WTC11 (cell line): ENCODE data around the gene MCUB. TPM values are rescaled to one million over a fixed set of nuclear protein-coding genes. Genes with fewer than 3 reads are reported as not detected.
A peak's percentile ranks its signal among the peaks of the same experiment; 100 is the strongest.
"Not testable (repeated sequence)": the region's sequence is repeated elsewhere in the genome, so short reads cannot be mapped to it uniquely, and the experiment has no call there.

Experiments
- ATAC-seq: fragments of 200-7000 bp; cut with Tn5 transposase; 2 replicates; pipeline ENCODE4 v1.10.0; 2021; ENCODE audit warnings: mild to moderate bottlenecking, moderate library complexity
- CTCF ChIA-PET: fragments of 300-600 bp; sonication (Branson Sonifier 250); formaldehyde crosslinking; loops from one replicate; lab custom pipeline; 2021; ENCODE audit warnings: antibody characterized with exemption; lab: Charles Lee
- POLR2A ChIA-PET: fragments of 350-600 bp; sonication (Branson Sonifier 250); formaldehyde crosslinking; loops from one replicate; lab custom pipeline; 2021; ENCODE audit warnings: antibody characterized with exemption; lab: Charles Lee
- DNase-seq: peaks from one replicate; pipeline ENCODE4 v3.0.0; 2021; ENCODE audit warnings: low spot score
- H3K27ac Mint-ChIP-seq: 2 replicates; pipeline ENCODE4 v1.8.0; 2021; ENCODE audit warnings: mixed read lengths
- H3K27me3 Mint-ChIP-seq: 2 replicates; pipeline ENCODE4 v1.8.0; 2021; ENCODE audit warnings: low read depth, mild to moderate bottlenecking, moderate library complexity, mixed read lengths
- H3K36me3 Mint-ChIP-seq: 2 replicates; pipeline ENCODE4 v1.8.0; 2021; ENCODE audit warnings: mixed read lengths
- H3K4me1 Mint-ChIP-seq: 2 replicates; pipeline ENCODE4 v1.8.0; 2022; ENCODE audit warnings: mixed read lengths
- H3K4me3 Mint-ChIP-seq: 2 replicates; pipeline ENCODE4 v1.8.0; 2021; ENCODE audit warnings: mild to moderate bottlenecking, moderate library complexity, mixed read lengths
- H3K9me3 Mint-ChIP-seq: 2 replicates; pipeline ENCODE4 v1.8.0; 2021; ENCODE audit warnings: mixed read lengths
- CREM ChIP-seq: sonication (generic); formaldehyde crosslinking; IDR thresholded peaks from 2 replicates; pipeline ENCODE4 v1.8.1; 2022; ENCODE audit warnings: mild to moderate bottlenecking, missing genetic modification reagents, moderate library complexity
- ELF4 ChIP-seq: sonication (generic); formaldehyde crosslinking; IDR thresholded peaks from 2 replicates; pipeline ENCODE4 v1.8.1; 2022; ENCODE audit warnings: low read depth, mild to moderate bottlenecking, moderate library complexity, missing genetic modification reagents
- ESRRA ChIP-seq: sonication (generic); formaldehyde crosslinking; IDR thresholded peaks from 2 replicates; pipeline ENCODE4 v1.8.1; 2022; ENCODE audit warnings: mild to moderate bottlenecking, missing genetic modification reagents, borderline replicate concordance
- FOXP1 ChIP-seq: sonication (generic); formaldehyde crosslinking; IDR thresholded peaks from 2 replicates; pipeline ENCODE4 v1.8.0; 2022; ENCODE audit warnings: missing genetic modification reagents, mild to moderate bottlenecking, moderate library complexity, borderline replicate concordance
- FOXP4 ChIP-seq: sonication (generic); formaldehyde crosslinking; IDR thresholded peaks from 2 replicates; pipeline ENCODE4 v1.8.0; 2022; ENCODE audit warnings: mild to moderate bottlenecking, missing genetic modification reagents
- HMGA2 ChIP-seq: fragments of 250-450 bp; sonication (Bioruptor Pico); IDR thresholded peaks from 2 replicates; pipeline ENCODE4 v1.4.0; 2021; ENCODE audit warnings: mild to moderate bottlenecking, moderate library complexity
- JAZF1 ChIP-seq: fragments of 250-450 bp; sonication (Bioruptor Pico); IDR thresholded peaks from 2 replicates; pipeline ENCODE4 v1.9.0; 2021; ENCODE audit warnings: moderate library complexity, mild to moderate bottlenecking, inconsistent platforms
- NFE2L1 ChIP-seq: sonication (generic); formaldehyde crosslinking; IDR thresholded peaks from 2 replicates; pipeline ENCODE4 v1.8.1; 2023; ENCODE audit warnings: missing genetic modification reagents
- NR2C2 ChIP-seq: sonication (generic); formaldehyde crosslinking; IDR thresholded peaks from 2 replicates; pipeline ENCODE4 v1.8.0; 2022; ENCODE audit warnings: mild to moderate bottlenecking, missing genetic modification reagents
- ZNF219 ChIP-seq: sonication (generic); formaldehyde crosslinking; IDR thresholded peaks from 2 replicates; pipeline ENCODE4 v1.8.0; 2023; ENCODE audit warnings: missing genetic modification reagents, mild to moderate bottlenecking, borderline replicate concordance
- ZNF396 ChIP-seq: fragments of 250-450 bp; sonication (Bioruptor Pico); IDR thresholded peaks from 2 replicates; pipeline ENCODE4 v1.8.0; 2021; ENCODE audit warnings: mild to moderate bottlenecking, moderate library complexity, borderline replicate concordance
- ZNF423 ChIP-seq: fragments of 250-450 bp; sonication (Bioruptor Pico); IDR thresholded peaks from 2 replicates; pipeline ENCODE4 v2.1.2; 2022; ENCODE audit warnings: mild to moderate bottlenecking, moderate library complexity
- total RNA-seq: library from RNA; stranded (reverse); gene quantifications from 3 replicates; pipeline ENCODE4 v1.2.3, GENCODE V29; 2021
- TF ChIP-seq, protein P1 (sequence below): fragments of 250-450 bp; sonication (Bioruptor Pico); IDR thresholded peaks from 2 replicates; pipeline ENCODE4 v1.9.0; 2021; ENCODE audit warnings: mild to moderate bottlenecking, borderline replicate concordance
- TF ChIP-seq, protein P2 (sequence below): sonication (generic); formaldehyde crosslinking; IDR thresholded peaks from 2 replicates; pipeline ENCODE4 v1.8.0; 2023; ENCODE audit warnings: missing genetic modification reagents
- TF ChIP-seq, protein P3 (sequence below): fragments of 250-450 bp; sonication (Bioruptor Pico); IDR thresholded peaks from 2 replicates; pipeline ENCODE4 v1.9.0; 2021; ENCODE audit warnings: mild to moderate bottlenecking
- TF ChIP-seq, protein P4 (sequence below): sonication (generic); formaldehyde crosslinking; IDR thresholded peaks from 2 replicates; pipeline ENCODE4 v1.8.1; 2023; ENCODE audit warnings: mild to moderate bottlenecking, moderate library complexity, missing genetic modification reagents

The MCUB gene
- total RNA-seq, 1 experiment from 2014 or later: 26.8 TPM

DNA sequence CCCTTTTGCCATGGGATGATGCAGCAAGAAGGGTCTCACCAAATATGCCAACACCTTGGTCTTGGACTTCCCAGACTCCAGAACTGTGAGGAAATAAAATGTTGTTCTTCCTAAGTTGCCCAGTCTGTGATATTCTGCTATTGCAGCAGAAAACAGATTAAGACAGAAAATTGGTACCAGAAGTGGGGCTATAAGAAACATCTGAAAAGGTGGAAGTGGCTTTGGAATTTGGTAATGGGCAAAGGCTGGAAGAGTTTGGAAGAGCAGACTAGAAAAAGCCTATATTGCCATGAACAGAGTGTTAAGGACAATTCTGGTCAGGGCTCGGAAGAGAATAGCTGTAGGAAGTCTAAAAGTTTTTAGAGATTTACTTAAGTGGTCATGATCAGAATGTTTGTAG is 115.8 kb downstream of the MCUB start:
- ChIA-PET POLR2A (no interaction called here), CTCF (no interaction called here)
- no peak for TF ChIP-seq ESRRA (CRISPR knock-in tag)
- TF ChIP-seq, protein P1, sequence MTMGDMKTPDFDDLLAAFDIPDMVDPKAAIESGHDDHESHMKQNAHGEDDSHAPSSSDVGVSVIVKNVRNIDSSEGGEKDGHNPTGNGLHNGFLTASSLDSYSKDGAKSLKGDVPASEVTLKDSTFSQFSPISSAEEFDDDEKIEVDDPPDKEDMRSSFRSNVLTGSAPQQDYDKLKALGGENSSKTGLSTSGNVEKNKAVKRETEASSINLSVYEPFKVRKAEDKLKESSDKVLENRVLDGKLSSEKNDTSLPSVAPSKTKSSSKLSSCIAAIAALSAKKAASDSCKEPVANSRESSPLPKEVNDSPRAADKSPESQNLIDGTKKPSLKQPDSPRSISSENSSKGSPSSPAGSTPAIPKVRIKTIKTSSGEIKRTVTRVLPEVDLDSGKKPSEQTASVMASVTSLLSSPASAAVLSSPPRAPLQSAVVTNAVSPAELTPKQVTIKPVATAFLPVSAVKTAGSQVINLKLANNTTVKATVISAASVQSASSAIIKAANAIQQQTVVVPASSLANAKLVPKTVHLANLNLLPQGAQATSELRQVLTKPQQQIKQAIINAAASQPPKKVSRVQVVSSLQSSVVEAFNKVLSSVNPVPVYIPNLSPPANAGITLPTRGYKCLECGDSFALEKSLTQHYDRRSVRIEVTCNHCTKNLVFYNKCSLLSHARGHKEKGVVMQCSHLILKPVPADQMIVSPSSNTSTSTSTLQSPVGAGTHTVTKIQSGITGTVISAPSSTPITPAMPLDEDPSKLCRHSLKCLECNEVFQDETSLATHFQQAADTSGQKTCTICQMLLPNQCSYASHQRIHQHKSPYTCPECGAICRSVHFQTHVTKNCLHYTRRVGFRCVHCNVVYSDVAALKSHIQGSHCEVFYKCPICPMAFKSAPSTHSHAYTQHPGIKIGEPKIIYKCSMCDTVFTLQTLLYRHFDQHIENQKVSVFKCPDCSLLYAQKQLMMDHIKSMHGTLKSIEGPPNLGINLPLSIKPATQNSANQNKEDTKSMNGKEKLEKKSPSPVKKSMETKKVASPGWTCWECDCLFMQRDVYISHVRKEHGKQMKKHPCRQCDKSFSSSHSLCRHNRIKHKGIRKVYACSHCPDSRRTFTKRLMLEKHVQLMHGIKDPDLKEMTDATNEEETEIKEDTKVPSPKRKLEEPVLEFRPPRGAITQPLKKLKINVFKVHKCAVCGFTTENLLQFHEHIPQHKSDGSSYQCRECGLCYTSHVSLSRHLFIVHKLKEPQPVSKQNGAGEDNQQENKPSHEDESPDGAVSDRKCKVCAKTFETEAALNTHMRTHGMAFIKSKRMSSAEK (CRISPR knock-in tag): no peak
- TF ChIP-seq NFE2L1 (CRISPR knock-in tag): no peak
- H3K36me3 Mint-ChIP-seq: peaks cover 38% of the 10 kb centered on the region
- 0 out of 2 replicates have a peak, but pooled peaks cover 3% of the 10 kb centered on the region for H3K4me1 Mint-ChIP-seq
- peaks cover 8% of the 10 kb centered on the region for H3K27me3 Mint-ChIP-seq
- no peak overlapping the region for H3K27ac Mint-ChIP-seq
- DNase-seq: no peak
- ATAC-seq: no peak
- H3K9me3 Mint-ChIP-seq: peaks cover 42% of the 10 kb centered on the region
- H3K4me3 Mint-ChIP-seq: no peak overlapping the region

DNA sequence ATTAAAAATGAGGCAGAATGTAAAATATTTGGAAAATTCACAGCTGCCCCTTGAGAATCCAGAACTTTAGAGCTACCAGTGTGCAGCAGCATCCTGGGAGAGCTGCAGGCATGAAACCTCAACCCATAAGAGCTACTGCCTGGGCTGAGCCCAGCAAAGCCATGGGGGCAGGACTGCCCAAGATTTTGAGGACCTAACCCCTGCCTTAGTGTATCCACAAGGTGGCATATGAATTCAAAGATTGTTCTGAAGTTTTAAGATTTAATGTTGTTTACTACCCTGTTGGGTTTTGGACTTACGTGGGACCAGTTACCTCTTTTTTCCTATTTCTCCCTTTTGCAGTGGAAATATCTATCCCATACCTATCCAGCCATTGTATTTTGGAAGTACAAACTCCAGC is 116.8 kb downstream of the MCUB start:
- Mint-ChIP-seq H3K4me1 (peaks cover 11% of the 10 kb centered on the region), H3K36me3 (peaks cover 39% of the 10 kb centered on the region), H3K4me3 (no peak overlapping the region), H3K9me3 (peaks cover 38% of the 10 kb centered on the region), H3K27ac (no peak overlapping the region), H3K27me3 (peaks cover 8% of the 10 kb centered on the region)
- no peak for TF ChIP-seq HMGA2 (CRISPR knock-in tag)
- POLR2A ChIA-PET: no interaction called here
- CTCF ChIA-PET: no interaction called here
- DNase-seq (no peak), ATAC-seq (no peak)

DNA sequence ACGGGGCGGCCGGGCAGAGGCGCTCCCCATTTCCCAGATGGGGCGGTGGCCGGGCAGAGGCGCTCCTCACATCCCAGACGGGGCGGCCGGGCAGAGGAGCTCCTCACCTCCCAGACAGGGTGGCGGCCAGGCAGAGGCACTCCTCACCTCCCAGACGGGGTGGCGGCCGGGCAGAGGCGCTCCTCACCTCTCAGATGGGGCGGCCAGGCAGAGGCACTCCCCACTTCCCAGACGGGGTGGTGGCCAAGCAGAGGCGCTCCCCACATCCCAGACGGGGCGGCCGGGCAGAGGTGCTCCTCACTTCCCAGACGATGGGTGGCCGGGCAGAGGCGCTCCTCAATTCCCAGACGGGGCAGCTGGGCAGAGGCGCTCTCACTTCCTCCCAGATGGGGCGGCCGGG is 118.4 kb downstream of the MCUB start:
- Mint-ChIP-seq H3K4me1 (peaks cover 26% of the 10 kb centered on the region), H3K9me3 (peaks cover 38% of the 10 kb centered on the region), H3K36me3 (peaks cover 39% of the 10 kb centered on the region)
- DNase-seq, H3K27ac Mint-ChIP-seq, H3K4me3 Mint-ChIP-seq, ATAC-seq, POLR2A ChIA-PET, CTCF ChIA-PET, H3K27me3 Mint-ChIP-seq: not testable (repeated sequence)

GRCh38 chr4:109678925-109679324 is 118.9 kb downstream of the MCUB start:
- POLR2A ChIA-PET, H3K27me3 Mint-ChIP-seq, H3K4me3 Mint-ChIP-seq, DNase-seq, CTCF ChIA-PET, H3K27ac Mint-ChIP-seq, ATAC-seq: not testable (repeated sequence)
- H3K9me3 Mint-ChIP-seq: peaks cover 38% of the 10 kb centered on the region
- peaks cover 39% of the 10 kb centered on the region for H3K36me3 Mint-ChIP-seq
- H3K4me1 Mint-ChIP-seq: peaks cover 30% of the 10 kb centered on the region

DNA sequence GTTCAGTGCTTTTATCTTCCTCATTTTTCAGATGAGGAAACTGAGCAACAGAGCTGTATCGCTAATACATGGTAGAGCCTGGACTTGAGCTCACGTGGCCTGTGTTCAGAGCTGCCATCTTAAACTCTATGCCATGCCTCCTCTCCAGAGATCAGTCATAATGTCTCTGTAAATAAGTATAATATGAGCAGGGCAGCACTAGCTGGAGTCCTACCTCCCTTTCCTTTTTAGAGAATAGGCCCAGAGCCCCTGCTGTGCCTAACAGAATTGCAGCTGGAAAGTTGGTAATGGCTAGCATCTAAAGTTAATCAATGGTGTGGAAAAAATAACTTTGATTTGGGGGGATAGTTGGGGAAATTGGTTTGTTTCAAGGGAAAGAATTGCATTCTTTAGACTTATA is 122.8 kb downstream of the MCUB start:
- H3K27ac Mint-ChIP-seq: no peak overlapping the region
- H3K4me1 Mint-ChIP-seq: peaks cover 38% of the 10 kb centered on the region
- POLR2A ChIA-PET: no interaction called here
- ATAC-seq: peak; percentile 74
- no peak overlapping the region for H3K4me3 Mint-ChIP-seq
- H3K36me3 Mint-ChIP-seq: peaks cover 27% of the 10 kb centered on the region
- CTCF ChIA-PET: no interaction called here
- H3K9me3 Mint-ChIP-seq: peaks cover 21% of the 10 kb centered on the region
- DNase-seq: no peak
- peaks cover 8% of the 10 kb centered on the region for H3K27me3 Mint-ChIP-seq
- no peak for TF ChIP-seq JAZF1 (CRISPR knock-in tag)
- TF ChIP-seq CREM (CRISPR knock-in tag): no peak
- TF ChIP-seq ZNF396: no peak
- no peak for TF ChIP-seq ZNF423 (CRISPR knock-in tag)
- TF ChIP-seq, protein P2, sequence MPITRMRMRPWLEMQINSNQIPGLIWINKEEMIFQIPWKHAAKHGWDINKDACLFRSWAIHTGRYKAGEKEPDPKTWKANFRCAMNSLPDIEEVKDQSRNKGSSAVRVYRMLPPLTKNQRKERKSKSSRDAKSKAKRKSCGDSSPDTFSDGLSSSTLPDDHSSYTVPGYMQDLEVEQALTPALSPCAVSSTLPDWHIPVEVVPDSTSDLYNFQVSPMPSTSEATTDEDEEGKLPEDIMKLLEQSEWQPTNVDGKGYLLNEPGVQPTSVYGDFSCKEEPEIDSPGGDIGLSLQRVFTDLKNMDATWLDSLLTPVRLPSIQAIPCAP (CRISPR knock-in tag): no peak
- no peak for TF ChIP-seq ZNF219 (CRISPR knock-in tag)
- TF ChIP-seq ELF4 (CRISPR knock-in tag): no peak
- TF ChIP-seq FOXP4 (CRISPR knock-in tag): no peak
- no peak for TF ChIP-seq ESRRA (CRISPR knock-in tag)
- TF ChIP-seq, protein P3, sequence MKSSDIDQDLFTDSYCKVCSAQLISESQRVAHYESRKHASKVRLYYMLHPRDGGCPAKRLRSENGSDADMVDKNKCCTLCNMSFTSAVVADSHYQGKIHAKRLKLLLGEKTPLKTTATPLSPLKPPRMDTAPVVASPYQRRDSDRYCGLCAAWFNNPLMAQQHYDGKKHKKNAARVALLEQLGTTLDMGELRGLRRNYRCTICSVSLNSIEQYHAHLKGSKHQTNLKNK: no peak
- TF ChIP-seq FOXP1 (CRISPR knock-in tag): no peak
- no peak for TF ChIP-seq NR2C2 (CRISPR knock-in tag)
- no peak for TF ChIP-seq NFE2L1 (CRISPR knock-in tag)
- TF ChIP-seq, protein P4, sequence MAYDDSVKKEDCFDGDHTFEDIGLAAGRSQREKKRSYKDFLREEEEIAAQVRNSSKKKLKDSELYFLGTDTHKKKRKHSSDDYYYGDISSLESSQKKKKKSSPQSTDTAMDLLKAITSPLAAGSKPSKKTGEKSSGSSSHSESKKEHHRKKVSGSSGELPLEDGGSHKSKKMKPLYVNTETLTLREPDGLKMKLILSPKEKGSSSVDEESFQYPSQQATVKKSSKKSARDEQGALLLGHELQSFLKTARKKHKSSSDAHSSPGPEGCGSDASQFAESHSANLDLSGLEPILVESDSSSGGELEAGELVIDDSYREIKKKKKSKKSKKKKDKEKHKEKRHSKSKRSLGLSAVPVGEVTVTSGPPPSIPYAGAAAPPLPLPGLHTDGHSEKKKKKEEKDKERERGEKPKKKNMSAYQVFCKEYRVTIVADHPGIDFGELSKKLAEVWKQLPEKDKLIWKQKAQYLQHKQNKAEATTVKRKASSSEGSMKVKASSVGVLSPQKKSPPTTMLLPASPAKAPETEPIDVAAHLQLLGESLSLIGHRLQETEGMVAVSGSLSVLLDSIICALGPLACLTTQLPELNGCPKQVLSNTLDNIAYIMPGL (CRISPR knock-in tag): no peak
